Islet of Langerhans (tissue), 1 donor: ENCODE results near the gene RAD1.

ENCODE experiments used
- FAIRE-seq: peaks from one replicate; lab custom pipeline; 2011; peaks lifted over from hg19 to GRCh38; lab: Jason Lieb, UNC

Gene RAD1

DNA sequence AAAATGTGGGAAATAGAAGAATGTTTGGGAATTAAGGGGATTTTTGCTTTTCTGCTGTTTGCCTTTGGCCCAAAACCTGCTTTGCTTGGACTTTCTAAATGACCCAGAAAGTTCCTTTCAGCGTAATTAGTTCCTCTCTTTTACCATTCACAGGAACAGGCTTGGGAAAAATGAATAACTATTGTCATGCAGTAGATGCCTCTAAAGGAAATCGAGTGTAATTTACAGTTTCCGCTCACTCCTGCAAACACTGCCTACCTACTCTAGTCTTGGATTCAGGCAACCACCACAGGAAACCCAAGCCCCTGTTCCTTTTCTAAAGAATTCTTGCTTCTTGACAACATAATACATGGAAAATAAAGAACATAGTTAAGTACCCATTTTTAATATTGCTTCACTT, 51.4 kb downstream of the RAD1 start:
- FAIRE-seq, result no peak

DNA sequence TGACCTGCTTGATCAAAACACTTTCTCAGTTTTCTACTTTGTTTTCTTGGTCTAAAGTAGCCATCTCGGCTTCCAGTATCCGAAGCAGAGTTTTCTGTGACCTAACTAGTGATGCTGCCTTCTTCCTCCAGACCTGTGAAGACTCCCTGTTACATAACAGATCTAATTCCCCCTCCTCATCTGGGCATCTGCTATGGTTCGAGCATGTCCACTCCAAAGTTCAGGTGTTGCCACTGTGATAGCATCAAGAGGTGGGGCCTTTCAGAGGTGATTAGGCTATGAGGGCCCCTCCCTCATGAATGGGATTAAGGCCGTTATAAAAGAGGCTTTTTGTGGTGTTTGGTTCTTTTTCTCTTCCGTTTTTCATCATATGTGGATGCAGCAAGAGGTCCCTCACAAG, 56.1 kb downstream of the RAD1 start:
- no peak for FAIRE-seq

DNA sequence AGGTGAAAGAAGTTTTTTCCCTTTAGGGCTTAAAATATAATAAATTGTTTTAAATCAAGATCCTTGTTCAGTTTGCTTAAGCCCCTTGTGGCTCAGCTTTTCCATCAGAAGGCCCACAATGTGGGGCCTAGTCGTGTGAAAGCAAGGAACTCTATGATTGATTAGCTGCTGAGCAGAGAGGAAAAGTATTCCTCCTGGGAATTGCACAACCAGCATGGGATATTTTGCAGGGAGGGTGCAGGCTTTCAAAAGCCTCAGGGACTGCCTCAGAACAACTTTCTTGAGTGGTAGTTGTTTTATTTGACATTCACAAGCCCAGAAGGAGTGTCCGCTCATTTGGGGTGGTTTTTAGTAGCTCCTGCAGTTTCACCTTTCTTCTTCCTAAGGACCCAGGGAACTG, 56.5 kb downstream of the RAD1 start:
- no peak for FAIRE-seq

DNA sequence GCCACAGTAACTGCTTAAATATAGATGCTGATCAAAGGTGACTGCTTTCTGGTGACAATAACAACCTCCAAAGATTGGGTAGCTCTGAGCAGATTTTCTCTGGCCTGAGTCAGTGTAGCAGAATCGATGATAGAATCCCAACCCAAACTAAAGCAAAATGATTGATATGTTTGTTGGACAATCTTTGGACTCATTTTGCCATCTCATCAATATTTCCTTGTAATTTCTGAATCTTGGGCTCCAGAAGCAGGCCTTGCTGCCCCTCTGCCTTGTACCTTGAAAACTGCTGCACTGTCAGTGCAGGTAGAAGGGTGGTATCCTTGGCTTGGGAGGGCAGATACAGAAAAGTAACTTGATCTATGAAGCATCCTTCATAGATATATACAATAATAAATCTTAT, 57.4 kb downstream of the RAD1 start:
- FAIRE-seq, result no peak

DNA sequence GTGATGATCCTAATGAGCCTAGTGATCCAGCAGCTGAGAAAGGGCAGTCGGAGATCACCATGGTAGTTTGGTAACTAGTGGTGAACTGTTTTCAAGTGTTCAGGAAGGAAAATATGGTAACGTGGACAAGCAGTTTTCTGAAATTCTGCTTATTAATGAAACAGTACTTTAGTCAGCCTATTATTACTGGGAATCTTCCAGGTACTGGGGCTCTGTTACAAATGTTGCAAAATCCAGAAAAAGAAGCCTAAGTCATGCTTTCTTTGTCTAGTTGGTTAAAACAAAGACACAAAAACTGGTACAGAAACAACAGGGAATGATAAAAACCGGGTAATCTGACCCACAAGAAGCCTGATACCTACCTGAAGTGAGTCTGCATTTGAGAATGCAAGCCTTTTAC, 58.1 kb downstream of the RAD1 start:
- FAIRE-seq, result no peak
